OCI-LY7 (cell line): ENCODE results near the gene GRB10.

Source experiments
- CTCF ChIP-seq: fragments of 200-600 bp; sonication (generic); conservative IDR thresholded peaks from 2 replicates; pipeline ENCODE4 v1.5.1; 2014; ENCODE audit warnings: mild to moderate bottlenecking, antibody characterized with exemption, low read length, moderate library complexity, mixed read lengths
- EZH2phosphoT487 ChIP-seq: fragments of 200-600 bp; sonication (generic); IDR thresholded peaks from 2 replicates; pipeline ENCODE4 v1.6.1; 2018; ENCODE audit warnings: low read depth, borderline replicate concordance, mild to moderate bottlenecking, mixed run types, antibody characterized with exemption, low read length, moderate library complexity, mixed read lengths

DNA sequence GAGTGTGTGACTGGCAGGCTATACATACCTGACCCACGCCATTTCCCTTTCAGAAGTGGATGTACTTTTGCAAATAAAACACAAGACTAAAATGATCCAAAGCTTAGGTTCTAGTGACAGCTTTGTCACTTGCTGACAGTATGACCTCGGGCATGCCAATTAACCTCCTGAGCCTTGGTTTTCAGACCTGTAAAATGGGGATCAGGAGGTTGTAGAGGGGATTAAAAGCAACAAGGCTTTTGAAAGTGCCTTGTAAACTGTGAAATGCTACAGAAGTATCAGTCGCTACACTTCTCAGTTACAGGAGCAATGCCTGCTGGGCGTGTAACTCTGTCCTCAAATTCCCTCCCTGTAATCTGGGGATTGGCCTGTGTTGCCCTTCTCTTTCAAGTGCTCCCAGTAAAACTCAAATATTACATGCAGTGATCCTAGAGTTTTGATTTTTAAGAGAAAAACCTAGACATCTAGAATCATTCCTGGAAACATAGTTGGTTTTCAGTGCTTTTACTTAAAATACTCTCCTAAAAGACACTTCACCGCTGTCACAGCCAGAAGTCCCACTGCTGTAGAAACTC, 8.8 kb upstream of the GRB10 start:
- TF ChIP-seq CTCF: no peak
- no peak for TF ChIP-seq EZH2phosphoT487
